Esophagus mucosa (tissue), 1 donor: ENCODE results near the gene MLST8. TPM values are rescaled to one million over a fixed set of nuclear protein-coding genes. Genes with fewer than 3 reads are reported as not detected.

Experiments used
- ATAC-seq: fragments of 200-7000 bp; cut with Tn5 transposase; one replicate; pipeline ENCODE4 v1.9.1; 2020
- total RNA-seq: library from RNA; stranded (reverse); gene quantifications from one replicate; pipeline ENCODE4 v1.2.4, GENCODE V29; 2023
- donor health status: DM: yes; HTN: yes; CAD: no.

MLST8 gene, protein sequence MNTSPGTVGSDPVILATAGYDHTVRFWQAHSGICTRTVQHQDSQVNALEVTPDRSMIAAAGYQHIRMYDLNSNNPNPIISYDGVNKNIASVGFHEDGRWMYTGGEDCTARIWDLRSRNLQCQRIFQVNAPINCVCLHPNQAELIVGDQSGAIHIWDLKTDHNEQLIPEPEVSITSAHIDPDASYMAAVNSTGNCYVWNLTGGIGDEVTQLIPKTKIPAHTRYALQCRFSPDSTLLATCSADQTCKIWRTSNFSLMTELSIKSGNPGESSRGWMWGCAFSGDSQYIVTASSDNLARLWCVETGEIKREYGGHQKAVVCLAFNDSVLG
- 28.5 TPM for total RNA-seq

- peak; percentile 90 for ATAC-seq
Measured at GRCh38 chr16:2205104-2205966, at the start of gene MLST8. Gene MLST8 (plus strand): TSS chr16:2205454. CDS start chr16:2206086, 632 bp downstream.

- ATAC-seq = peak; percentile 8
Measured at GRCh38 chr16:2155977-2156848, 49.0 kb upstream of the MLST8 start.

- ATAC-seq = no peak
Measured at GRCh38 chr16:2156849-2157224, 48.4 kb upstream of the MLST8 start.

GRCh38 chr16:2157480-2158261 is 47.6 kb upstream of the MLST8 start:
- peak; percentile 1 for ATAC-seq

DNA sequence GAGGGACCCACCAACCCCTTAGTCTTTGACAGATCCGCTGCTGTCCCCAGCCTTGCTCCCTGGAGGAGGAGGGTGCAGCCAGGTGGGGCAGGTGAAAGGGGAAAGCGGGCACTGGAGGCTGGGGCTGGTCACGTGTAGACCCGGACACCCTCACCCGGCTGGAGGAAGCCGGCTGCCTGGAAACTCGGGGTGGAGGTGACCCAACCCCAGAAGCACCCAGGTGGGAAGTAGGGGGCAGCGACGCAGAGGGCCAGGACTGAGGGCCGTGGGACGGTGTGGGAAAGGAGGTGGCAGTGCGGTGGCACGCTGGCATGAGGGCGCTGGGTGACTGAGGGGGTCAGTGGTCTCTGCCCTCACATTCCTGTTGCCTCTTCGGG is 47.0 kb upstream of the MLST8 start:
- ATAC-seq = no peak

- ATAC-seq = no peak
Measured at GRCh38 chr16:2159175-2159838, 45.9 kb upstream of the MLST8 start.

- peak; percentile 1 for ATAC-seq
Measured at GRCh38 chr16:2160915-2161551, 44.2 kb upstream of the MLST8 start.

DNA sequence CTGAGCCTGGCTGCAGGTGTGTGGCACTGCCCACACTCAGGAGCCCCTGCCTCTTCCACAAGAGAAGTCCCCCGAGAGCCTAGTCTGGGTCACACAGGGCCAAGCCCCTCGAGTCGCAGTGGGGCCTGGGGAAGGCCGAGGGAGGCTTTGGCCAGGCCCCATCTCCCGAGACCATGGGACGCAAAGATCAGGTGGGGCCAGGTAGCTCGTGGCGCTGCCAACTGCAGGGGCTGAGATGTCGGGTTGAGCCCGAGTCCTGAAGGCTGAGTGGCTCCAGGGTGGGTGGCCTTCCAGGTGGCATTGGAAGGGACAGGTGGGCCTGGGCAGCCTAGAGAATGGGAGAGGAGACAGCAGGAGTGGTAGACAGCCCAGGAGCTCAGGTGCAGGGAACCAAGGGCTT is 43.3 kb upstream of the MLST8 start:
- ATAC-seq = no peak

DNA sequence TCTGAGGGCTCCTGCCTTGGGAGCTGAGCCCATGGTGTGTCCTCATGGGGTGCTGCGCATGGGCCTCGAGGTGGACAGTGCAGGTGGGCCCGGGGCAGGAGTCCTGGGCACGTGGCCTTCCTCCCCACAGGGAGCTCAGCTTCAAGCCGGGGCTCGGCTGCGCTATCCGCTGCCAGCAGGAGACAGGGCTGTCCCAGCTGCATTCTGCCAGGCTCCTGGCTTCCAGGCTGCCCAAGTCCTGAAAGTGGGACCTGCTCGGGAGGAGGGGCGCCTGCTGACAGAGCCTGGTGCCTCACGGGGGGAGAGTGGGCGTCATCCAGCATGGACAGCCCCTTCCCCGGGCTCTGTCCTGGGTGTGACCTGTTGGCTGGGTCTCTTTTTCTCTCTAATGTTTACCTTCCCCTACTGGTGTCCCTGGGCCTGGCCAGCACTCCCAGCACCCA is 42.6 kb upstream of the MLST8 start:
- peak; percentile 6 for ATAC-seq

DNA sequence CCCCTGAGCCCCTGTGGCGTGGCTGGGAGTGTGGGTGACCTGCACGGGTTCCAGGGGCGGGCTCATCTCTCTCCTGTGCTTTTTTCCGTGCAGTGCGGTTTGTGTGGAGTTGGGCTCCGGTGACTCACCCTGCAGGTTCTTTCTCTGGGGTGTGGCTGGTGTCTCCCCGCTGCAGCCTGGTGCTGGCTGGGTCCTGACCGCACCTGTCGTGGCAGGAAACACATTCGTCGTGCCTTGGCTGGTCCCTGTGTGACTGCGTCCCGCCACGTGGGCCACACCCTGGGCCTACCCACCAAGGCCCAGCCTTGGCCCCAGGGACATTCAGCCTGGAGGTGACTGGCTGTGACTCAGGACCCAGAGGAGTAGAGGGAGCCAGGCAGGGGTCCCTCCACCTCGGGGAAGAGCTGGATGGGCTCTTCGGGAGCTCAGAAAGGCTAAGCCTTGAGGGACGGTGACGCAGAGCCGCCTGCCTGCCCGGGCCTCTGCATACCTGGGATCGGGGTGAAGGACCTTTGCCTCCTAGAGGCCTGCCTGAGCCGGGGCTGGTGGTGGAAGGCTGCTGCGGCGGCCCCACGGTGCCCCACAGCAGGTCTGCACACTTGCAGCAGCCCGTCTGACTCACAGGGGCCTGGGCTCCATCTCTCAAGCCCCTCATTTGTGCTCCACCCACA is 41.9 kb upstream of the MLST8 start:
- peak; percentile 87 for ATAC-seq

- no peak for ATAC-seq
Measured at GRCh38 chr16:2165861-2166260, 39.4 kb upstream of the MLST8 start.

GRCh38 chr16:2166263-2167067 is 38.8 kb upstream of the MLST8 start:
- ATAC-seq = no peak

GRCh38 chr16:2167068-2167638 is 38.1 kb upstream of the MLST8 start:
- ATAC-seq = no peak

GRCh38 chr16:2170080-2170479 is 35.2 kb upstream of the MLST8 start:
- ATAC-seq = peak; percentile 14

DNA sequence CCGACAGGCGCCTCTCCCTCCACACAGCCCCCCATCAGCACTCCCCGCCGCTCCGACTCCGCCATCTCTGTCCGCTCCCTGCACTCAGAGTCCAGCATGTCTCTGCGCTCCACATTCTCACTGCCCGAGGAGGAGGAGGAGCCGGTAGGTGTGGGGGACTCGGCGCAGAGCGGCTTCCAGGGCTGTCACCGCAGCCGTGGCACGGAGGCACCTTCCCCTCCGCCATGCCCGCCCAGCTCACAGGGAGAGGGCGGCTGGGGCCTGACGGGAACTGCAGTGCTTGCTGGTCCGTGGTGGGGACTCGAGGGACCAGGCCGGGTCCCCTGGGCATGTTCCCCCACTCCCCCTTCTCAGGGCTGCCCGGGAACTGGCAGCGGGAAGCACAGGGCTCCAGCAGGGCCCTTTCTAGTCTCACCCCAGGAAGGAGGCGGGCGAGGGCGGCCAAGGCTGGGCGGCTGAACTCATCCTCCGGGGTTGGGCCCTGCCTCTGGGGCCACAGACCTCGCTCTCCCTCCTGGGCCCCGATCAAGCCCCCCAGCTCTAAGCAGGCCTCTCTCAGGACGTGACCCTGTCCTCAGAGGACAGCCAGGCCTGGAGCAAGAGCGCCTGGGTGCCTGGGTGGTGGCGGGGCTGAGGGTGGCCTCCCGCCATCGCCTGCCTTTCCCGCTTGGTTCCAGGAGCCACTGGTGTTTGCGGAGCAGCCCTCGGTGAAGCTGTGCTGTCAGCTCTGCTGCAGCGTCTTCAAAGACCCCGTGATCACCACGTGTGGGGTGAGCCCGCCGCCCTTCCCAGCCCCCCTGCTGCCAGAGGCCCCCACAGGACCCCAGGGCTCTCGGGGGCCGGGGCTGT is 34.4 kb upstream of the MLST8 start:
- ATAC-seq = no peak

DNA sequence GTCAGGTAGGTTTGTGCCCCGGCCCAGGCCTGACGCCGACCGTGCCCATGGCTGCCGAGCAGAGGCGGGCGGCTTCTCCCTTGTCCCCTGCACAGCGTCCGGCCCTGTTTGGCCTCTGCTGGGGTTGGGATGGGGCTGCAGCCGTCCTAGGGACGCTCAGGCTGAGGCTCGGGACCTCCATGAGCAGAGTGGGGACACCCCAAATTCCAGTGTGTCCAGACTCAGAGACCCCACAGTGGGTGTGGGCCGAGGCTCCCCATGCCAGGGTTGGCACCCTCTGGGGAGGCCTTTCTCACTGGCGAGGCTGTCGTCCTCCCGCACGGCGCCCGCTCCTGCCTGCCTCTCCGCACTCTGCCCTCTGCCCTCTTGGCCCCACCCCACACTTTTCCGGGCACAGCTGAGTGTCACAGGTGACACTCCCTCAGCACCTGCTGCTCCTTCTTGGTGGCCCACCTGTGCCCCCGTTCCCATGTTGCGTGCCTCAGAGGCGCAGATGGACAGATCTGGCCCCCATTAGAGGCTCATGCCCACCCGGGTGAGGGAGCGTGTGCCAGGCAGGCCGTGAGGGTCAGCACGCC is 33.6 kb upstream of the MLST8 start:
- no peak for ATAC-seq

GRCh38 chr16:2172688-2173335 is 32.4 kb upstream of the MLST8 start:
- no peak for ATAC-seq
